Stomach (tissue), 9 donors: ENCODE measurements around the gene DCX. TPM values are rescaled to one million over a fixed set of nuclear protein-coding genes. Genes with fewer than 3 reads are reported as not detected.

Experiments
- DNase-seq, 2 donors: peaks; one replicate each; pipeline versions ENCODE4 v3.0.0 to v3.0.0-alpha.2; 2013 to 2019
- H3K27ac ChIP-seq, 5 donors: fragments of 200-600 bp in 4 of 5; sonication (generic) in 4 of 5; one replicate each; pipeline ENCODE4 v1.5.1; 2013 to 2019; ENCODE audit warnings: mild to moderate bottlenecking in 1 of 5, moderate library complexity in 1 of 5
- H3K27me3 ChIP-seq, 3 donors: fragments of 200-600 bp; sonication (generic); one replicate each; pipeline ENCODE4 v1.5.1; 2017 to 2019; ENCODE audit warnings: mixed run types in 1 of 3
- H3K36me3 ChIP-seq, 4 donors: fragments of 200-600 bp; sonication (generic); 1 replicate in 3 of 4; 2 replicates in 1 of 4; pipeline ENCODE4 v1.5.1; 2016 to 2019
- H3K4me1 ChIP-seq, 4 donors: fragments of 200-600 bp; sonication (generic); one replicate each; pipeline ENCODE4 v1.5.1; 2016 to 2019
- H3K4me3 ChIP-seq, 4 donors: fragments of 200-600 bp; sonication (generic) in 3 of 4; one replicate each; pipeline ENCODE4 v1.5.1; 2016 to 2019; ENCODE audit warnings: mild to moderate bottlenecking in 1 of 4
- H3K9me3 ChIP-seq, 4 donors: fragments of 200-600 bp; sonication (generic); one replicate each; pipeline ENCODE4 v1.5.1; 2016 to 2019
- CTCF ChIP-seq, 7 experiments: fragments of 450-650 bp in 4 of 7; fragments of 200-600 bp in 3 of 7; sonication (generic) in 3 of 7; IDR thresholded peaks; one replicate each; pipeline ENCODE4 v1.5.1; 2016 to 2019; ENCODE audit warnings: antibody characterized with exemption in 7 of 7, control low read depth in 2 of 7, mild to moderate bottlenecking in 1 of 7
- EP300 ChIP-seq: sonication (generic); formaldehyde crosslinking; IDR thresholded peaks from one replicate; pipeline ENCODE4 v1.6.1; 2017; ENCODE audit warnings: antibody characterized with exemption
- POLR2A ChIP-seq, 4 donors: fragments of 450-650 bp; IDR thresholded peaks; one replicate each; pipeline ENCODE4 v1.6.1; 2016; ENCODE audit warnings: antibody characterized with exemption in 4 of 4, control low read depth in 2 of 4, mild to moderate bottlenecking in 1 of 4, moderate library complexity in 1 of 4
- POLR2AphosphoS5 ChIP-seq, 3 donors: sonication (generic); formaldehyde crosslinking; IDR thresholded peaks; one replicate each; pipeline ENCODE4 v1.6.1; 2016; ENCODE audit warnings: antibody characterized with exemption in 3 of 3
- WGBS, 5 donors: extraction: QIAGEN DNeasy Blood & Tissue Kit in 3 of 5; methylation state at CpG; one replicate each; pipeline versions ENCODE4 v1.1.5 to v1.1.7; 2013 to 2018; 5-methylcytosine and 5-hydroxymethylcytosine counted together
- intact Hi-C: fragments of 100-400 bp; cut with DNase I; formaldehyde crosslinking; loops from one replicate; pipeline ENCODE4 v1.15.1; 2023; ENCODE audit warnings: low total_unique reads
- polyA plus RNA-seq, 3 donors: library from polyadenylated mRNA; stranded (reverse); fragments of 200-250 nt; gene quantifications; one replicate each; pipeline ENCODE4 v1.2.3, GENCODE V29; 2013
- total RNA-seq, 5 donors: library from RNA; depleted of rRNA; stranded (reverse); fragments of >200 nt; gene quantifications; one replicate each; pipeline versions ENCODE4 v1.1.0 to v1.2.3, GENCODE V29; 2014 to 2016
- donor health status: healthy with polysubstance abuse.
- donor health status: Bipolar disorder and iron deficiency.
- donor health status: healthy.

The DCX gene
- total and polyA plus RNA-seq, 8 donors, result under 0.01 to 4.0 (median 0.04) TPM; not detected in 4

- Histone ChIP-seq H3K27me3 (peaks cover 0 to 18% (median 6%) of the 10 kb centered on the region in 3 donors), H3K4me1 (no peaks in the 10 kb centered on the region), H3K4me3 (no peak overlapping the region), H3K27ac (no peak overlapping the region), H3K36me3 (no peaks in the 10 kb centered on the region), H3K9me3 (no peaks in the 10 kb centered on the region)
- intact Hi-C loops, result no loop called here
- no peak for TF ChIP-seq CTCF (IDR thresholded peaks at IDR 0.05)
- TF ChIP-seq POLR2A (IDR thresholded peaks at IDR 0.05), result no peak
- TF ChIP-seq POLR2AphosphoS5 (IDR thresholded peaks at IDR 0.05), result no peak
- no peak for TF ChIP-seq EP300
- WGBS, 5 donors, result 29 to 45% (median 34%) methylated on average over 2 of the region's 2 CpGs
- no peak for DNase-seq
Measured at GRCh38 chrX:111411557-111411956, 435 bp downstream of the DCX start.

- Histone ChIP-seq H3K9me3 (no peaks in the 10 kb centered on the region), H3K36me3 (no peaks in the 10 kb centered on the region), H3K27me3 (peaks cover 0 to 18% (median 6%) of the 10 kb centered on the region in 3 donors), H3K4me3 (no peak overlapping the region), H3K4me1 (no peaks in the 10 kb centered on the region), H3K27ac (no peak overlapping the region)
- 0 to 25% (median 10%) methylated on average over 1 to 2 of the region's 2 CpGs for WGBS, 5 donors
- DNase-seq, result no peak
- intact Hi-C loops, result no loop called here
- no peak for TF ChIP-seq CTCF (IDR thresholded peaks at IDR 0.05)
- no peak for TF ChIP-seq POLR2A (IDR thresholded peaks at IDR 0.05)
- TF ChIP-seq EP300, result no peak
- no peak for TF ChIP-seq POLR2AphosphoS5 (IDR thresholded peaks at IDR 0.05)
Measured at GRCh38 chrX:111410590-111411078, 1.4 kb downstream of the DCX start.

- H3K36me3 ChIP-seq, result no peaks in the 10 kb centered on the region
- H3K27me3 ChIP-seq, result peaks cover 0 to 19% (median 6%) of the 10 kb centered on the region in 3 donors
- H3K4me1 ChIP-seq, result no peaks in the 10 kb centered on the region
- 69 to 89% (median 79%) methylated on average over 3 of the region's 3 CpGs for WGBS, 5 donors
- no peaks in the 10 kb centered on the region for H3K9me3 ChIP-seq
- no peak for TF ChIP-seq CTCF (IDR thresholded peaks at IDR 0.05)
- no peak for TF ChIP-seq EP300
- TF ChIP-seq POLR2AphosphoS5 (IDR thresholded peaks at IDR 0.05), result no peak
- no peak for TF ChIP-seq POLR2A (IDR thresholded peaks at IDR 0.05)
- DNase-seq, result no peak
- H3K4me3 ChIP-seq, result no peak overlapping the region
- intact Hi-C loops, result no loop called here
- no peak overlapping the region for H3K27ac ChIP-seq
Measured at GRCh38 chrX:111409326-111409725, 2.7 kb downstream of the DCX start.

- H3K36me3 ChIP-seq, result no peaks in the 10 kb centered on the region
- intact Hi-C loops, result no loop called here
- no peaks in the 10 kb centered on the region for H3K4me1 ChIP-seq
- TF ChIP-seq EP300 (no peak), POLR2A (IDR thresholded peaks at IDR 0.05) (no peak), CTCF (IDR thresholded peaks at IDR 0.05) (no peak), POLR2AphosphoS5 (IDR thresholded peaks at IDR 0.05) (no peak)
- DNase-seq, result no peak
- H3K27me3 ChIP-seq, result peaks cover 0 to 22% (median 6%) of the 10 kb centered on the region in 3 donors
- WGBS, 5 donors, result 0 to 42% (median 32%) methylated on average over 2 to 3 of the region's 3 CpGs
- H3K4me3 ChIP-seq, result no peak overlapping the region
- no peak overlapping the region for H3K27ac ChIP-seq
- no peaks in the 10 kb centered on the region for H3K9me3 ChIP-seq
Measured at GRCh38 chrX:111407948-111408347, 4.0 kb downstream of the DCX start.
